UCSD-AML1 (cell line): ENCODE measurements around the gene WDR46.
"Not testable (repeated sequence)": the region's sequence is repeated elsewhere in the genome, so short reads cannot be mapped to it uniquely, and the experiment has no call there.

Experiments
- DNase-seq: peaks from one replicate; lab custom pipeline; 2025; ENCODE audit not compliant: unreplicated experiment; lab: John Stamatoyannopoulos, UW

The WDR46 gene

GRCh38 chr6:33271117-33271467 lies 17.9 kb downstream of the WDR46 start:
- no peak for DNase-seq

GRCh38 chr6:33264015-33264414 lies 25.0 kb downstream of the WDR46 start:
- DNase-seq = no peak

GRCh38 chr6:33262490-33262889 lies 26.5 kb downstream of the WDR46 start:
- not testable (repeated sequence) for DNase-seq

- no peak for DNase-seq
These were observed 30.0 kb downstream of the WDR46 start for GRCh38 chr6:33259032-33259431.

GRCh38 chr6:33254591-33254990 lies 34.4 kb downstream of the WDR46 start:
- no peak for DNase-seq

GRCh38 chr6:33252759-33253158 lies 36.3 kb downstream of the WDR46 start:
- no peak for DNase-seq

- DNase-seq = no peak
These were observed 37.5 kb downstream of the WDR46 start for GRCh38 chr6:33251395-33252012.

GRCh38 chr6:33250731-33251130 lies 38.3 kb downstream of the WDR46 start:
- no peak for DNase-seq

- no peak for DNase-seq
These were observed 39.1 kb downstream of the WDR46 start for GRCh38 chr6:33249732-33250630.

- peak; percentile 100 for DNase-seq
These were observed 39.9 kb downstream of the WDR46 start for GRCh38 chr6:33248932-33249731.

GRCh38 chr6:33248643-33248931 lies 40.5 kb downstream of the WDR46 start:
- no peak for DNase-seq

- peak; percentile 84 for DNase-seq
These were observed 40.9 kb downstream of the WDR46 start for GRCh38 chr6:33247977-33248642.

- DNase-seq = no peak
These were observed 45.6 kb downstream of the WDR46 start for GRCh38 chr6:33243476-33243875.

- DNase-seq = no peak
These were observed 47.1 kb downstream of the WDR46 start for GRCh38 chr6:33241968-33242367.

- no peak for DNase-seq
These were observed 51.3 kb downstream of the WDR46 start for GRCh38 chr6:33237741-33238140.

GRCh38 chr6:33236852-33237251 lies 52.2 kb downstream of the WDR46 start:
- no peak for DNase-seq

- DNase-seq = no peak
These were observed 52.7 kb downstream of the WDR46 start for GRCh38 chr6:33236328-33236727.

GRCh38 chr6:33235221-33235634 lies 53.8 kb downstream of the WDR46 start:
- no peak for DNase-seq
